MM.1S (cell line): Measurements from ENCODE around the gene TMC3.

Experiments
- EZH2 ChIP-seq: fragments of 300-600 bp; sonication (generic); optimal IDR thresholded peaks from 2 replicates; pipeline ENCODE3; 2017; ENCODE audit warnings: low read depth, mild to moderate bottlenecking, antibody characterized with exemption, low read length, mixed read lengths
- TF ChIP-seq, protein P1 (sequence below): fragments of 300-600 bp; sonication (generic); IDR thresholded peaks from 2 replicates; pipeline ENCODE4 v1.5.1; 2016; ENCODE audit warnings: antibody characterized with exemption, low read length, mixed read lengths

DNA sequence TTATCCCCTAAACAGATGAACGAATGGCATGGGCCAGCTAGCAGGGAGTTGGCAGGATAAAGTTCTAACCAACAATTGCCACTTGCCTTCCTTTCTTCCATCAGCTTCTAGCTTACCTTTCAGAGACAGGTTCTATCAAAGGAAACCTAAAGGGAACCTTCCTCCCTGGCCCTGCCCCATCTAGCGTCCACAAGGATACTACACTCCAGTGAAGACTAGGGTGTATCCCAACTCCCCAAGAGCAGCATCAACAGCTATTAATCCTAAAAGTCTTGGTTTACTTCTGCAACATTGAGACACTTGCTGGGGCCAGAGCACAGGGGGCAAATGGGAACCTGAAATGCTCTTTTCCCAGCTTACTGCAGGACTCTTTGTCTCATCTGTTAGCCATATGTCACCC, 37.0 kb upstream of the TMC3 start:
- TF ChIP-seq, protein P1, sequence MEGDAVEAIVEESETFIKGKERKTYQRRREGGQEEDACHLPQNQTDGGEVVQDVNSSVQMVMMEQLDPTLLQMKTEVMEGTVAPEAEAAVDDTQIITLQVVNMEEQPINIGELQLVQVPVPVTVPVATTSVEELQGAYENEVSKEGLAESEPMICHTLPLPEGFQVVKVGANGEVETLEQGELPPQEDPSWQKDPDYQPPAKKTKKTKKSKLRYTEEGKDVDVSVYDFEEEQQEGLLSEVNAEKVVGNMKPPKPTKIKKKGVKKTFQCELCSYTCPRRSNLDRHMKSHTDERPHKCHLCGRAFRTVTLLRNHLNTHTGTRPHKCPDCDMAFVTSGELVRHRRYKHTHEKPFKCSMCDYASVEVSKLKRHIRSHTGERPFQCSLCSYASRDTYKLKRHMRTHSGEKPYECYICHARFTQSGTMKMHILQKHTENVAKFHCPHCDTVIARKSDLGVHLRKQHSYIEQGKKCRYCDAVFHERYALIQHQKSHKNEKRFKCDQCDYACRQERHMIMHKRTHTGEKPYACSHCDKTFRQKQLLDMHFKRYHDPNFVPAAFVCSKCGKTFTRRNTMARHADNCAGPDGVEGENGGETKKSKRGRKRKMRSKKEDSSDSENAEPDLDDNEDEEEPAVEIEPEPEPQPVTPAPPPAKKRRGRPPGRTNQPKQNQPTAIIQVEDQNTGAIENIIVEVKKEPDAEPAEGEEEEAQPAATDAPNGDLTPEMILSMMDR, result no peak
- no peak for TF ChIP-seq EZH2
